K562 (cell line): ENCODE data around the gene FGGY. TPM values are rescaled to one million over a fixed set of nuclear protein-coding genes. Genes with fewer than 3 reads are reported as not detected.

Source experiments
- polyA plus RNA-seq, 8 experiments: library from polyadenylated mRNA; depleted of rRNA in 4 of 8; stranded (reverse) in 5 of 8; unstranded in 3 of 8; fragments of >200 nt; fragmentation: Nextera tagmentation in 2 of 8; fragmentation: Illumina TruSeq in 1 of 8; extraction: Ambion mirVana in 2 of 8; extraction: Trizol in 1 of 8; gene quantifications; 2 replicates each; pipeline versions ENCODE4 v1.2.1 to v1.2.3, GENCODE V29; 2011 to 2014; ENCODE audit warnings: inconsistent platforms in 1 of 8, missing spikeins in 1 of 8
- total RNA-seq, 7 experiments: library from RNA; depleted of rRNA in 6 of 7; stranded (reverse); fragments of >200 nt in 6 of 7; fragmentation: Illumina TruSeq in 2 of 7; extraction: Trizol in 2 of 7; gene quantifications; 2 replicates each; pipeline versions ENCODE4 v1.2.1 to v1.2.3, GENCODE V29; 2011 to 2021; ENCODE audit warnings: low replicate concordance in 1 of 7
- TF ChIP-seq, protein P1 (sequence below): fragments of 250-450 bp; sonication (Bioruptor Pico); IDR thresholded peaks from 2 replicates; pipeline ENCODE4 v1.4.0; 2020
- TF ChIP-seq, protein P2 (sequence below): fragments of 250-450 bp; sonication (Bioruptor Pico); IDR thresholded peaks from 2 replicates; pipeline ENCODE4 v1.4.0; 2020; ENCODE audit warnings: mild to moderate bottlenecking, moderate library complexity, borderline replicate concordance

FGGY gene
- total and polyA plus RNA-seq, 9 of the 15 experiments (the other 6 are each of a cell fraction or from before 2014, with no cell fraction given): 9.7 to 19.2 (median 12.6) TPM

DNA sequence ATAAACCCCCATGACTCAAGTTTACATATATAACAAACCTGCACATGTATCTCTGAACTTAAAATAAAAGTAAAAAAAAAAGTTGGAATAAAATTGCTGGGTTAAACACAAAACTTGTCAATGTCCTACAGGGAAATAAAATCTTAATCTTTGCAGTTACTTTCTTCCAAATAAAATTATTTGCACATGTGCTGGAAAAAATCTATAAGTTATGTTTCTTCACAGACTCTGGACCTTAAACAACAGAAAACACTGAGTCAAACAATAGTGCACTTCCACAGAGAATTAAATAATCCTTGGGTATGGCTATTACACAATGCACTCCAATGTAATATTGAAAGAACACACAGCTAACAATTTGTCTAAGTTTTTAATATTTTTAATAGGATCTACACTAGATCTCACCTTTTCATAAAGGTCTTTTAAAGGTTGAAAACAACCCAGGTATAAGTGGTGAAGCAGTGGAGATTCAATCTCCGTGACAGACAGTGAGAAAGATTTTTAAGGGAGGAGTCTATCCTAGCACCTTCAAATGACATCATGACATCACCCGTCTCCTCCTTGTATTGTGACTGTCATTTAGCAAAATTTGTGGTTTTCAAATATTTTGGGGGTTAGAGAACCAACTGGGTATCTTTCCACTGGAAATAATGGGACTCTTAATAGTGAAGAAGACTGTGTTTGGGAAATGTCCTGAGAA lies 25.2 kb upstream of the FGGY start (continued):
- TF ChIP-seq, protein P1, sequence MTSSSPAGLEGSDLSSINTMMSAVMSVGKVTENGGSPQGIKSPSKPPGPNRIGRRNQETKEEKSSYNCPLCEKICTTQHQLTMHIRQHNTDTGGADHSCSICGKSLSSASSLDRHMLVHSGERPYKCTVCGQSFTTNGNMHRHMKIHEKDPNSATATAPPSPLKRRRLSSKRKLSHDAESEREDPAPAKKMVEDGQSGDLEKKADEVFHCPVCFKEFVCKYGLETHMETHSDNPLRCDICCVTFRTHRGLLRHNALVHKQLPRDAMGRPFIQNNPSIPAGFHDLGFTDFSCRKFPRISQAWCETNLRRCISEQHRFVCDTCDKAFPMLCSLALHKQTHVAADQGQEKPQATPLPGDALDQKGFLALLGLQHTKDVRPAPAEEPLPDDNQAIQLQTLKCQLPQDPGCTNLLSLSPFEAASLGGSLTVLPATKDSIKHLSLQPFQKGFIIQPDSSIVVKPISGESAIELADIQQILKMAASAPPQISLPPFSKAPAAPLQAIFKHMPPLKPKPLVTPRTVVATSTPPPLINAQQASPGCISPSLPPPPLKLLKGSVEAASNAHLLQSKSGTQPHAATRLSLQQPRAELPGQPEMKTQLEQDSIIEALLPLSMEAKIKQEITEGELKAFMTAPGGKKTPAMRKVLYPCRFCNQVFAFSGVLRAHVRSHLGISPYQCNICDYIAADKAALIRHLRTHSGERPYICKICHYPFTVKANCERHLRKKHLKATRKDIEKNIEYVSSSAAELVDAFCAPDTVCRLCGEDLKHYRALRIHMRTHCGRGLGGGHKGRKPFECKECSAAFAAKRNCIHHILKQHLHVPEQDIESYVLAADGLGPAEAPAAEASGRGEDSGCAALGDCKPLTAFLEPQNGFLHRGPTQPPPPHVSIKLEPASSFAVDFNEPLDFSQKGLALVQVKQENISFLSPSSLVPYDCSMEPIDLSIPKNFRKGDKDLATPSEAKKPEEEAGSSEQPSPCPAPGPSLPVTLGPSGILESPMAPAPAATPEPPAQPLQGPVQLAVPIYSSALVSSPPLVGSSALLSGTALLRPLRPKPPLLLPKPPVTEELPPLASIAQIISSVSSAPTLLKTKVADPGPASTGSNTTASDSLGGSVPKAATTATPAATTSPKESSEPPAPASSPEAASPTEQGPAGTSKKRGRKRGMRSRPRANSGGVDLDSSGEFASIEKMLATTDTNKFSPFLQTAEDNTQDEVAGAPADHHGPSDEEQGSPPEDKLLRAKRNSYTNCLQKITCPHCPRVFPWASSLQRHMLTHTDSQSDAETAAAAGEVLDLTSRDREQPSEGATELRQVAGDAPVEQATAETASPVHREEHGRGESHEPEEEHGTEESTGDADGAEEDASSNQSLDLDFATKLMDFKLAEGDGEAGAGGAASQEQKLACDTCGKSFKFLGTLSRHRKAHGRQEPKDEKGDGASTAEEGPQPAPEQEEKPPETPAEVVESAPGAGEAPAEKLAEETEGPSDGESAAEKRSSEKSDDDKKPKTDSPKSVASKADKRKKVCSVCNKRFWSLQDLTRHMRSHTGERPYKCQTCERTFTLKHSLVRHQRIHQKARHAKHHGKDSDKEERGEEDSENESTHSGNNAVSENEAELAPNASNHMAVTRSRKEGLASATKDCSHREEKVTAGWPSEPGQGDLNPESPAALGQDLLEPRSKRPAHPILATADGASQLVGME: no peak
- TF ChIP-seq, protein P2, sequence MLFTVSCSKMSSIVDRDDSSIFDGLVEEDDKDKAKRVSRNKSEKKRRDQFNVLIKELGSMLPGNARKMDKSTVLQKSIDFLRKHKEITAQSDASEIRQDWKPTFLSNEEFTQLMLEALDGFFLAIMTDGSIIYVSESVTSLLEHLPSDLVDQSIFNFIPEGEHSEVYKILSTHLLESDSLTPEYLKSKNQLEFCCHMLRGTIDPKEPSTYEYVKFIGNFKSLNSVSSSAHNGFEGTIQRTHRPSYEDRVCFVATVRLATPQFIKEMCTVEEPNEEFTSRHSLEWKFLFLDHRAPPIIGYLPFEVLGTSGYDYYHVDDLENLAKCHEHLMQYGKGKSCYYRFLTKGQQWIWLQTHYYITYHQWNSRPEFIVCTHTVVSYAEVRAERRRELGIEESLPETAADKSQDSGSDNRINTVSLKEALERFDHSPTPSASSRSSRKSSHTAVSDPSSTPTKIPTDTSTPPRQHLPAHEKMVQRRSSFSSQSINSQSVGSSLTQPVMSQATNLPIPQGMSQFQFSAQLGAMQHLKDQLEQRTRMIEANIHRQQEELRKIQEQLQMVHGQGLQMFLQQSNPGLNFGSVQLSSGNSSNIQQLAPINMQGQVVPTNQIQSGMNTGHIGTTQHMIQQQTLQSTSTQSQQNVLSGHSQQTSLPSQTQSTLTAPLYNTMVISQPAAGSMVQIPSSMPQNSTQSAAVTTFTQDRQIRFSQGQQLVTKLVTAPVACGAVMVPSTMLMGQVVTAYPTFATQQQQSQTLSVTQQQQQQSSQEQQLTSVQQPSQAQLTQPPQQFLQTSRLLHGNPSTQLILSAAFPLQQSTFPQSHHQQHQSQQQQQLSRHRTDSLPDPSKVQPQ (CRISPR knock-in tag): no peak
- TF ChIP-seq, all 486 proteins: peak for 0
